ENCODE measurements around the gene RASSF8.
"Not testable (repeated sequence)": the region's sequence is repeated elsewhere in the genome, so short reads cannot be mapped to it uniquely, and the experiment has no call there.

RASSF8 gene

GRCh38 chr12:26047401-26048226, 89.1 kb downstream of the RASSF8 start:
- DNase-seq = peak in 1 of 10 donors; percentile 27
- intact Hi-C loops (cut with DNase I) = no loop called here

DNA sequence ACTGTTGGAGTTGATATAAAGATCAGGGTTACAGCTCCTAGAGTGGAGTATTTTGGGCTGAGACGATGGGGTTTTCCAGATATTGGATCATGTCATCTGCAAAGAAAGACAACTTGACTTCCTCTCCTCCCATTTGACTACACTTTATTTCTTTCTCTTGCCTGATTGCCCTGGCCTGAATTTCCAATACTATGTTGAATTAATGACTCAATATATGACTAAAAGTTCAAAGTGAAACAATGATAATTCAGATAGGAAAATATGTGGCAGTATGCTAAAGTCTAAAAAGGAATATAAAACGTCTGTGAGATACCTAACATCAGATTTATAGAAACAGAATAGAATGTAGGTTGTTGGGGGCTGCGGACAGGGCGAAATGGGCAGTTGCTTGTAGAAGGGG, 94.2 kb downstream of the RASSF8 start:
- DNase-seq = no peak
- intact Hi-C loops (cut with DNase I) = no loop called here

DNA sequence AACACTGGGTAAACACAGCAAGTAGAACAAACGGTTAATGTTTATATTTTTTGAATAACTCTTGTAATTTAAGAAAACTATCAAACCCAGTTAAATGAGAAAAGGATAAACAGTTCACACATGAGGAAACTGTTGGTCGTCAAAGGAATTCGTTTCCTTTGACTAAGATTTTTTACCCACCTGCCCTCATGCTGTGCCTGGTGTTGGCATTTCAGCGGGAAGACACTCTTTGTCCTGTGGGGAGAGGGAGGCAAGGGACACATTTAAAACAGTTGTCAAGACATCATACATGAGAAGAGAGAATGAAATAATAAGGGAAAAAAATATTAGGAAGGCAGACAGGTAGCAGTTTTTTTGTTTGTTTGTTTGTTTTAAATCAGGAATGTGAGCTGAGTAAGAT, 95.9 kb downstream of the RASSF8 start:
- no peak for DNase-seq
- intact Hi-C loops (cut with DNase I) = no loop called here

GRCh38 chr12:26055087-26055486, 96.6 kb downstream of the RASSF8 start:
- intact Hi-C loops (cut with DNase I) = no loop called here
- DNase-seq = no peak

DNA sequence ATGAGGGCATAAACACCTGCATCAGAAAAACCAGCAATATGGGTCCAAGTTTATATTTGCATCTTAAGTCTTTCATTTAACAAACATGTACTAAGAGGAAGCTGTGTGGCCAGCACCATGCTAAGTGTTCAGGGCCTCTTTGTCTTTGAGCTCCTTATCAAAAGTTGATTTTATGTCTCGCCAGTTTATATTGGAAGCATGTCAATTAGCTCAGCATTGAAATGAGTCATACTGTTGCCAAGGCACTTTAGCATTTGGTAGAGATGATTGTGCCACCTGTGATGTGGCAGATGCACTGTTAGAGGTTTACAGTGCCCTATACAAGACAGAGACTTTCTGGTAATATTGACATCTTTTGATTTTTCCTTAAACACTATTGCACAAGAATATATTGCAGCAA, 97.9 kb downstream of the RASSF8 start:
- no peak for DNase-seq
- intact Hi-C loops (cut with DNase I) = no loop called here

DNA sequence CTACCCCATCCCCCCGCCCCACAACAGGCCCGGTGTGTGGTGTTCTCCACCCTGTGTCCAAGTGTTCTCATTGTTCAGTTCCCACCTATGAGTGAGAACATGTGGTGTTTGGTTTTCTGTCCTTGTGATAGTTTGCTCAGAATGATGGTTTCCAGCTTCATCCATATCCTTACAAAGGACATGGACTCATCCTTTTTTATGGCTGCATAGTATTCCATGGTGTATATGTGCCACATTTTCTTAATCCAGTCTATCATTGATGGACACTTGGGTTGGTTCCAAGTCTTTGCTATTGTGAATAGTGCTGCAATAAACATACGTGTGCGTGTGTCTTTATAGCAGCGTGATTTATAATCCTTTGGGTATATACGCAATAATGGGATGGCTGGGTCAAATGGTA, 98.8 kb downstream of the RASSF8 start:
- intact Hi-C loops (cut with DNase I) = not testable (repeated sequence)

GRCh38 chr12:26058308-26058707, 99.8 kb downstream of the RASSF8 start:
- intact Hi-C loops (cut with DNase I) = no loop called here
- no peak for DNase-seq

More for the DNA sequence above, 98.8 kb downstream of the RASSF8 start:
- DNase-seq = not testable (repeated sequence)

GRCh38 chr12:26058818-26059217, 100.3 kb downstream of the RASSF8 start:
- intact Hi-C loops (cut with DNase I) = no loop called here
- no peak for DNase-seq

DNA sequence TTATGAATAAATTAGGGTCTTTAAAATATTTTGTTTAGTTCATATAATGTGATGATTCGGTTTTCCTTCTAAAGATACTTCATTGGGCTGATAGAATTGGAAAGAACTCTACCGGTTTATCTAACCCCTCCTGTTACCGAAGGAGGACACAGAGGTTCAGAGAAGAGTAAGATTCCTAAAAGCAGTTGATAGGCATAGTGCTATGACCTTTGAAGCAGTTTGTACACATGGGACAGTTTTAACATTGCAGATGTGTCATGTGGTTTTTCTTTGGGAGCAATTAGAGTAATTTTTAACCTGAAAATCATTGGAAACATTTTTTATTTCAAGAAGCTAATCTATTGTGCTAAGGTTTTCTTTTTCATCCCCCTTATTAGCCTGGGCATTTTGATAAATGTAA, 103.5 kb downstream of the RASSF8 start:
- intact Hi-C loops (cut with DNase I) = no loop called here
- DNase-seq = no peak

DNA sequence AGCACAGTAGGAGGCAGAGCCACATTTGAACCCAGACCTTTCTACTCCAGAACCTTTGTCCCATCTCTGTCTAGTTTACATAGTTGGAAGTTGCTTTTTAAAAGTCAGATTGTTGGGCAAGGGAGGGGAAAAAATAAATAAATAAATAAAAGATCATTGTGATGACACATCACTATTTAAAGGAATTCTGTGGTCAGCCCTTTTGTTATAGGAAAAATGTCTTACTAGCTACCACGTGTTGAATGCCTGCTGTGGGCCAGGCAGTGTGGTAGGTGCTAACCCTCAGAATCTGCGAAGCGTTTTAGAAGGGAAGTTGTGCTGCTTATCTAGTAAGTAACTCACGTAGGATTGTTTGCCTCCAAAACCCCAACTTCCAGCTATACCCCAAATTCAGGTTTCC, 104.1 kb downstream of the RASSF8 start:
- DNase-seq = no peak
- intact Hi-C loops (cut with DNase I) = no loop called here

DNA sequence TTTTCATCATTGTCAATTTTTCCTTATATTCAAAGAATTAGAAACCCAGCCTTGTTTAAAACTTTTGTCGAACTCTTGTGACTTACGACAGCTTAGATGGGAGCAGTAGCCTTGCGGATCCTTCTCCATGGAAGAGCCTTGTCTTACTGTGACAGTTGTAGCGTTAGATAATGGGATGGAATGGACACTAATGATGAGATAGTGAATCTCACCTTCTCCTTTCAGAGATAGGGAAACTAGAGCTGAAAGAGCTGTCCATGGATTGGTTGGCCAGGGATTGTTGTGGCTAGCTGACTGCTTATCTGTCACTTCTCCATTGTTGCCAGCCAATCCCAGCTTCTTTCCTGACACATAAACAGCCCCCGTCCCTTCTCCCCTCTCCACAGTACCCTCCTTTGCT, 107.0 kb downstream of the RASSF8 start:
- no peak for DNase-seq
- intact Hi-C loops (cut with DNase I) = no loop called here

- peak in 1 of 10 donors; percentile 21 for DNase-seq
- intact Hi-C loops (cut with DNase I) = no loop called here
These were observed 110.0 kb downstream of the RASSF8 start for GRCh38 chr12:26068503-26068902.

GRCh38 chr12:26069796-26070195, 111.3 kb downstream of the RASSF8 start:
- DNase-seq = no peak
- intact Hi-C loops (cut with DNase I) = no loop called here

DNA sequence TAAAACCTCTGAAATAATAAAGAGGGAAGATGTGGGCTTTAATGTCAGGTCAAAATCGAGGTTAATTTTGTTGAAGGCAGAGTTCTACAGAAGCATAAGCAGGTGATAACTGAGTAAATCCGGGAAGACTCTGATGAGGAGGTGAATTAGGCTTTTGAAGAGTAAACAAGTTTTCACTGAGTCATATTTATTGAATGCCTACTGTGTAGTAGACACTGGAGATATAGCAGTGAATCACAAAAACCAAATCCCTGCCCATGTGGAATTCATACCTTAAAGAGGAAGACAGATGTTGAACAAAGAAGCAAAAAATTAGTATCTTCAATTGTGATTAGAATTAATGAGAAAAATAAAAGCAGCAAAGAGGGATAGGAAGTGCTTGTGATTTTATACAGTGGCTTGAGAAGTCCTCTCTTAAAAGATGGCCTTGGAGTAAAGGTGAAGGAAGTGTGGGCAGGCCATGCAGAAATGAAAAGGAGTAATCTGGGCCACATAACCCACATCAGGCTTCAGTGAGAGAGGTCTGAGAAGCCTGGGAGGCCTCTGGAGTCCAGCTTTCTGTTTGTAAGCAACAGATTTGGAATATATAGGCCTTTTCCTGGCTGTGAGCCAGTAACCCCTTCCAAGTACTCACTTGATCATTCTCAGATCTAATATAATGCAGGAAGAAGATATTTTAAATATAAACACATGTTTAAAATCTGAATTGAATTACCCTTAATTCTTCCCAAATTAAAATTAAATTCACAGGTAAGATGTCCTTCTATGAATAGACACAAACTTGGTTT, 119.6 kb downstream of the RASSF8 start:
- intact Hi-C loops (cut with DNase I) = no loop called here
- no peak for DNase-seq

DNA sequence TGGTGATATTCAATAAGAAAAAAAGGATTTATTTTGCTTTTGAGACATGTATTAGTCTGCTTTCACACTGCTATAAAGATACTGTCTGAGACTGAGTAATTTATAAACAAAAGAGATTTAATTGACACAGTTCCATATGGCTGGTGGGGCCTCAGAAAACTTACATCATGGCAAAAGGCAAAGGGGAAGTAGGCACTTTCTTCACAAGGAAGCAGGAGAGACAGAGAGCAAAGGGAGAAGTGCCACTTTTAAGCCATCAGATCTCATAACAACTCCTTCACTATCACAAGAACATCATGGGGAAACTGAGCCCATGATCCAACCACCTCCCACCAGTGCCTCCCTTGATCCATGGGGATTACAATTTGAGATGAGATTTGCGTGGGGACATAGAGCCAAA, 122.4 kb downstream of the RASSF8 start:
- DNase-seq = no peak
- intact Hi-C loops (cut with DNase I) = no loop called here

- DNase-seq = no peak
- intact Hi-C loops (cut with DNase I) = no loop called here
These were observed 128.5 kb downstream of the RASSF8 start for GRCh38 chr12:26086936-26087335.

GRCh38 chr12:26088998-26089397, 130.5 kb downstream of the RASSF8 start:
- intact Hi-C loops (cut with DNase I) = no loop called here
- no peak for DNase-seq

GRCh38 chr12:26090836-26091510, 132.5 kb downstream of the RASSF8 start:
- DNase-seq = no peak
- intact Hi-C loops (cut with DNase I) = loop anchor here (10.0 kb wide), 1 partner anchor 284 kb away; no protein-coding TSS in a partner anchor

- intact Hi-C loops (cut with DNase I) = loop anchor here (10.0 kb wide), 1 partner anchor 283 kb away; no protein-coding TSS in a partner anchor
- peak in 3 of 10 donors; percentile 19 to 85 (median 55) for DNase-seq
These were observed 133.3 kb downstream of the RASSF8 start for GRCh38 chr12:26091822-26092221.

- intact Hi-C loops (cut with DNase I) = loop anchor here (10.0 kb wide), 1 partner anchor 282 kb away; no protein-coding TSS in a partner anchor
- DNase-seq = no peak
These were observed 134.0 kb downstream of the RASSF8 start for GRCh38 chr12:26092346-26093105.
